ENCODE results near the gene CACNA2D1. TPM values are rescaled to one million over a fixed set of nuclear protein-coding genes. Genes with fewer than 3 reads are reported as not detected.

Gene CACNA2D1
- total RNA-seq, 1 experiment from 2014 or later: 0.27 TPM

- ATAC-seq (no peak), DNase-seq (ENCODE audit: low read depth, low spot score) (no peak)
- Histone ChIP-seq H2AFZ (ENCODE audit: low read depth, low read length, poor library complexity, severe bottlenecking) (no peak overlapping the region), H3K9me2 (ENCODE audit: insufficient read depth) (no peaks in the 10 kb centered on the region), H3K27ac (ENCODE audit: low read depth, low read length) (no peak overlapping the region), H3K79me2 (ENCODE audit: insufficient read depth, low read length) (no peaks in the 10 kb centered on the region), H3K9ac (ENCODE audit: low read length) (no peak overlapping the region), H3K9me3 (ENCODE audit: control insufficient read depth in 1 of 2, insufficient read depth in 1 of 2, low read depth in 1 of 2, low read length in 2 of 2) (no peaks in the 10 kb centered on the region), H3K4me1 (ENCODE audit: control insufficient read depth in 1 of 2, insufficient read depth in 2 of 2, low read length in 2 of 2) (no peaks in the 10 kb centered on the region), H3K36me3 (ENCODE audit: control insufficient read depth in 1 of 2, insufficient read depth in 2 of 2, low read length in 2 of 2) (no peaks in the 10 kb centered on the region), H3K4me2 (ENCODE audit: low read length) (no peak overlapping the region), H3K4me3 (replicated peaks in 1 of 2; ENCODE audit: low read depth in 1 of 2, low read length in 2 of 2) (no peak overlapping the region), H4K20me1 (ENCODE audit: insufficient read depth) (no peaks in the 10 kb centered on the region), H3K27me3 (ENCODE audit: insufficient read depth, low read length) (no peaks in the 10 kb centered on the region)
- RAD21 ChIA-PET (ENCODE audit: low non-redundant PET in 1 of 2, low total read pairs in 2 of 2, uncharacterized antibody in 2 of 2, unreplicated experiment in 2 of 2): no interaction called here
- POLR2A ChIA-PET: no interaction called here
- no peak for TF ChIP-seq JUND (IDR thresholded peaks at IDR 0.05)
- TF ChIP-seq CEBPB (IDR thresholded peaks at IDR 0.05; ENCODE audit: low read depth): no peak
- TF ChIP-seq RAD21 (IDR thresholded peaks at IDR 0.05; ENCODE audit: low read depth): no peak
- TF ChIP-seq, protein P1, sequence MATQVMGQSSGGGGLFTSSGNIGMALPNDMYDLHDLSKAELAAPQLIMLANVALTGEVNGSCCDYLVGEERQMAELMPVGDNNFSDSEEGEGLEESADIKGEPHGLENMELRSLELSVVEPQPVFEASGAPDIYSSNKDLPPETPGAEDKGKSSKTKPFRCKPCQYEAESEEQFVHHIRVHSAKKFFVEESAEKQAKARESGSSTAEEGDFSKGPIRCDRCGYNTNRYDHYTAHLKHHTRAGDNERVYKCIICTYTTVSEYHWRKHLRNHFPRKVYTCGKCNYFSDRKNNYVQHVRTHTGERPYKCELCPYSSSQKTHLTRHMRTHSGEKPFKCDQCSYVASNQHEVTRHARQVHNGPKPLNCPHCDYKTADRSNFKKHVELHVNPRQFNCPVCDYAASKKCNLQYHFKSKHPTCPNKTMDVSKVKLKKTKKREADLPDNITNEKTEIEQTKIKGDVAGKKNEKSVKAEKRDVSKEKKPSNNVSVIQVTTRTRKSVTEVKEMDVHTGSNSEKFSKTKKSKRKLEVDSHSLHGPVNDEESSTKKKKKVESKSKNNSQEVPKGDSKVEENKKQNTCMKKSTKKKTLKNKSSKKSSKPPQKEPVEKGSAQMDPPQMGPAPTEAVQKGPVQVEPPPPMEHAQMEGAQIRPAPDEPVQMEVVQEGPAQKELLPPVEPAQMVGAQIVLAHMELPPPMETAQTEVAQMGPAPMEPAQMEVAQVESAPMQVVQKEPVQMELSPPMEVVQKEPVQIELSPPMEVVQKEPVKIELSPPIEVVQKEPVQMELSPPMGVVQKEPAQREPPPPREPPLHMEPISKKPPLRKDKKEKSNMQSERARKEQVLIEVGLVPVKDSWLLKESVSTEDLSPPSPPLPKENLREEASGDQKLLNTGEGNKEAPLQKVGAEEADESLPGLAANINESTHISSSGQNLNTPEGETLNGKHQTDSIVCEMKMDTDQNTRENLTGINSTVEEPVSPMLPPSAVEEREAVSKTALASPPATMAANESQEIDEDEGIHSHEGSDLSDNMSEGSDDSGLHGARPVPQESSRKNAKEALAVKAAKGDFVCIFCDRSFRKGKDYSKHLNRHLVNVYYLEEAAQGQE (IDR thresholded peaks at IDR 0.05; ENCODE audit: low read depth): no peak
- BruUV-seq (replicated peaks): no TSS peak
- CTCF ChIA-PET: no interaction called here
- intact Hi-C loops (cut with micrococcal nuclease): no loop called here
Observed at GRCh38 chr7:82202965-82203364, 240.6 kb downstream of the CACNA2D1 start.

DNA sequence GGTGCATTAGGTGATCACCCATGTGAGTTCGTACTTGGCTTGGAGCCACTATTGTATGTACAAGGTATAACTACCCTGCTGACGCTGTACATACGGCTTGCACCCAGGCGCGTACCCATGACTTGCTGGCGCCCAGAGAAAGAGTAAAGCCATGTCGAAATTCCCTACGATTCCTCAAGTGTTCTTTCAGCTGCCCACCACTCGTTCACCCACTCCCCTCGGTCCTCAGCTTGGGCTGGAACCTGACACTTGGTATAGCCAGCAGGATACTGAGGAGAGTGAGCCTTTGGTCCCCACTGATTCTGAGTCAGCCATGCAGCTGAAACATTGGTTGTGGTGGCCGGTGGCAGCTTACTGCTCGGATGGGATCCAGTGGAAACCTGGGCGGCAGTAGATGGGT is 241.5 kb downstream of the CACNA2D1 start:
- Histone ChIP-seq H3K79me2 (ENCODE audit: insufficient read depth, low read length) (no peaks in the 10 kb centered on the region), H3K9me2 (ENCODE audit: insufficient read depth) (no peaks in the 10 kb centered on the region), H3K9ac (ENCODE audit: low read length) (no peak overlapping the region), H2AFZ (ENCODE audit: low read depth, low read length, poor library complexity, severe bottlenecking) (no peak overlapping the region), H4K20me1 (ENCODE audit: insufficient read depth) (no peaks in the 10 kb centered on the region), H3K4me3 (replicated peaks in 1 of 2; ENCODE audit: low read depth in 1 of 2, low read length in 2 of 2) (no peak overlapping the region), H3K36me3 (ENCODE audit: control insufficient read depth in 1 of 2, insufficient read depth in 2 of 2, low read length in 2 of 2) (no peaks in the 10 kb centered on the region), H3K4me1 (ENCODE audit: control insufficient read depth in 1 of 2, insufficient read depth in 2 of 2, low read length in 2 of 2) (no peaks in the 10 kb centered on the region), H3K9me3 (ENCODE audit: control insufficient read depth in 1 of 2, insufficient read depth in 1 of 2, low read depth in 1 of 2, low read length in 2 of 2) (no peaks in the 10 kb centered on the region), H3K27ac (ENCODE audit: low read depth, low read length) (no peak overlapping the region), H3K4me2 (ENCODE audit: low read length) (no peak overlapping the region), H3K27me3 (ENCODE audit: insufficient read depth, low read length) (no peaks in the 10 kb centered on the region)
- ATAC-seq: no peak
- DNase-seq (ENCODE audit: low read depth, low spot score): no peak
- CTCF ChIA-PET: no interaction called here
- RAD21 ChIA-PET (ENCODE audit: low non-redundant PET in 1 of 2, low total read pairs in 2 of 2, uncharacterized antibody in 2 of 2, unreplicated experiment in 2 of 2): no interaction called here
- POLR2A ChIA-PET: no interaction called here
- no TSS peak for BruUV-seq (replicated peaks)
- intact Hi-C loops (cut with micrococcal nuclease): no loop called here
- TF ChIP-seq EZH2phosphoT487 (IDR thresholded peaks at IDR 0.05; ENCODE audit: borderline replicate concordance) (no peak), ZNF274 (IDR thresholded peaks at IDR 0.05; ENCODE audit: low read depth, low read length) (no peak), ATF3 (IDR thresholded peaks at IDR 0.05) (no peak), ZBTB33 (IDR thresholded peaks at IDR 0.05; ENCODE audit: extremely low read depth, insufficient replicate concordance, low read length) (no peak), POLR2AphosphoS5 (IDR thresholded peaks at IDR 0.05; ENCODE audit: low read depth, low read length) (no peak), CEBPB (IDR thresholded peaks at IDR 0.05; ENCODE audit: low read depth) (no peak), SP1 (IDR thresholded peaks at IDR 0.05; ENCODE audit: low read depth) (no peak), SRF (IDR thresholded peaks at IDR 0.05; ENCODE audit: low read depth) (no peak), ZFX (IDR thresholded peaks at IDR 0.05) (no peak)
- TF ChIP-seq, protein P1 (IDR thresholded peaks at IDR 0.05; ENCODE audit: low read depth): no peak

All from HCT116 (cell line).